Parathyroid adenoma (tissue), 2 donors: ENCODE data around the gene MROH8.

Experiments used
- H2AFZ ChIP-seq: fragments of 300-600 bp; sonication (generic); one replicate; pipeline ENCODE4 v1.7.0; 2017; ENCODE audit warnings: antibody characterized with exemption, mild to moderate bottlenecking
- H3K27ac ChIP-seq: fragments of 300-600 bp; sonication (generic); one replicate; pipeline ENCODE4 v1.7.0; 2017
- H3K27me3 ChIP-seq: fragments of 300-600 bp; sonication (generic); one replicate; pipeline ENCODE4 v1.7.0; 2017; ENCODE audit warnings: low read length; ENCODE audit not compliant: control insufficient read depth, insufficient read depth
- H3K36me3 ChIP-seq: fragments of 300-600 bp; sonication (generic); one replicate; pipeline ENCODE4 v1.7.0; 2017; ENCODE audit warnings: low read length; ENCODE audit not compliant: control insufficient read depth, insufficient read depth
- H3K4me1 ChIP-seq: fragments of 300-600 bp; sonication (generic); one replicate; pipeline ENCODE4 v1.7.0; 2017; ENCODE audit warnings: control low read depth
- H3K4me2 ChIP-seq: fragments of 300-600 bp; sonication (generic); one replicate; pipeline ENCODE4 v1.7.0; 2017; ENCODE audit warnings: low read length
- H3K4me3 ChIP-seq: fragments of 300-600 bp; sonication (generic); one replicate; pipeline ENCODE4 v1.7.0; 2017; ENCODE audit warnings: low read depth, low read length
- H3K79me2 ChIP-seq: fragments of 300-600 bp; sonication (generic); one replicate; pipeline ENCODE4 v1.7.0; 2017; ENCODE audit warnings: control low read depth
- H3K9ac ChIP-seq: fragments of 300-600 bp; sonication (generic); one replicate; pipeline ENCODE4 v1.7.0; 2017; ENCODE audit warnings: mild to moderate bottlenecking
- H3K9me3 ChIP-seq: fragments of 300-600 bp; sonication (generic); one replicate; pipeline ENCODE4 v1.7.0; 2017; ENCODE audit warnings: low read length; ENCODE audit not compliant: control insufficient read depth
- CTCF ChIP-seq: fragments of 300-600 bp; sonication (generic); IDR thresholded peaks from one replicate; pipeline ENCODE4 v1.7.0; 2017; ENCODE audit warnings: antibody characterized with exemption, mild to moderate bottlenecking
- donor health status: primary hyperparathyroidism.

Gene MROH8

GRCh38 chr20:37172836-37173235 lies 6.5 kb downstream of the MROH8 start:
- H3K9ac ChIP-seq = no peak overlapping the region
- no peak overlapping the region for H3K4me2 ChIP-seq
- H3K79me2 ChIP-seq = no peaks in the 10 kb centered on the region
- no peak for TF ChIP-seq CTCF
- no peaks in the 10 kb centered on the region for H3K27me3 ChIP-seq
- no peak overlapping the region for H3K27ac ChIP-seq
- no peaks in the 10 kb centered on the region for H3K4me1 ChIP-seq
- no peaks in the 10 kb centered on the region for H3K36me3 ChIP-seq
- no peak overlapping the region for H3K4me3 ChIP-seq
- H2AFZ ChIP-seq = no peak overlapping the region
- H3K9me3 ChIP-seq = no peaks in the 10 kb centered on the region

- Histone ChIP-seq H3K4me1 (no peaks in the 10 kb centered on the region), H3K4me3 (no peak overlapping the region), H3K36me3 (no peaks in the 10 kb centered on the region), H2AFZ (no peak overlapping the region), H3K79me2 (no peaks in the 10 kb centered on the region), H3K27ac (no peak overlapping the region), H3K4me2 (no peak overlapping the region), H3K9me3 (no peaks in the 10 kb centered on the region), H3K9ac (no peak overlapping the region), H3K27me3 (no peaks in the 10 kb centered on the region)
- TF ChIP-seq CTCF = no peak
Observed at GRCh38 chr20:37166867-37167266, 12.5 kb downstream of the MROH8 start.

- no peak for TF ChIP-seq CTCF
- Histone ChIP-seq H3K27me3 (no peaks in the 10 kb centered on the region), H3K27ac (no peak overlapping the region), H3K79me2 (no peaks in the 10 kb centered on the region), H3K4me2 (no peak overlapping the region), H3K9me3 (no peaks in the 10 kb centered on the region), H3K4me3 (no peak overlapping the region), H3K4me1 (no peaks in the 10 kb centered on the region), H3K36me3 (no peaks in the 10 kb centered on the region), H2AFZ (no peak overlapping the region), H3K9ac (no peak overlapping the region)
Observed at GRCh38 chr20:37165031-37165430, 14.3 kb downstream of the MROH8 start.

- Histone ChIP-seq H3K36me3 (no peaks in the 10 kb centered on the region), H3K27me3 (no peaks in the 10 kb centered on the region), H3K4me1 (no peaks in the 10 kb centered on the region), H3K4me2 (no peak overlapping the region), H2AFZ (no peak overlapping the region), H3K4me3 (no peak overlapping the region), H3K9ac (no peak overlapping the region), H3K79me2 (no peaks in the 10 kb centered on the region), H3K27ac (no peak overlapping the region), H3K9me3 (no peaks in the 10 kb centered on the region)
- no peak for TF ChIP-seq CTCF
Observed at GRCh38 chr20:37163832-37164554, 15.4 kb downstream of the MROH8 start.

GRCh38 chr20:37162646-37163045 lies 16.7 kb downstream of the MROH8 start:
- no peak overlapping the region for H3K4me2 ChIP-seq
- no peak for TF ChIP-seq CTCF
- H3K27me3 ChIP-seq = no peaks in the 10 kb centered on the region
- H3K27ac ChIP-seq = no peak overlapping the region
- no peak overlapping the region for H3K9ac ChIP-seq
- H3K36me3 ChIP-seq = no peaks in the 10 kb centered on the region
- no peaks in the 10 kb centered on the region for H3K9me3 ChIP-seq
- H3K79me2 ChIP-seq = no peaks in the 10 kb centered on the region
- H2AFZ ChIP-seq = no peak overlapping the region
- no peak overlapping the region for H3K4me3 ChIP-seq
- H3K4me1 ChIP-seq = no peaks in the 10 kb centered on the region
